Measurements from ENCODE around the gene HSPA4L.

The HSPA4L gene

GRCh38 chr4:127870281-127870680 lies 88.2 kb downstream of the HSPA4L start:
- DNase-seq (ENCODE audit: low read depth), result no peak

- no peak for DNase-seq (ENCODE audit: low read depth)
Observed at GRCh38 chr4:127870688-127871087, 88.6 kb downstream of the HSPA4L start.

GRCh38 chr4:127875791-127876190 lies 93.7 kb downstream of the HSPA4L start:
- no peak for DNase-seq (ENCODE audit: low read depth)

DNA sequence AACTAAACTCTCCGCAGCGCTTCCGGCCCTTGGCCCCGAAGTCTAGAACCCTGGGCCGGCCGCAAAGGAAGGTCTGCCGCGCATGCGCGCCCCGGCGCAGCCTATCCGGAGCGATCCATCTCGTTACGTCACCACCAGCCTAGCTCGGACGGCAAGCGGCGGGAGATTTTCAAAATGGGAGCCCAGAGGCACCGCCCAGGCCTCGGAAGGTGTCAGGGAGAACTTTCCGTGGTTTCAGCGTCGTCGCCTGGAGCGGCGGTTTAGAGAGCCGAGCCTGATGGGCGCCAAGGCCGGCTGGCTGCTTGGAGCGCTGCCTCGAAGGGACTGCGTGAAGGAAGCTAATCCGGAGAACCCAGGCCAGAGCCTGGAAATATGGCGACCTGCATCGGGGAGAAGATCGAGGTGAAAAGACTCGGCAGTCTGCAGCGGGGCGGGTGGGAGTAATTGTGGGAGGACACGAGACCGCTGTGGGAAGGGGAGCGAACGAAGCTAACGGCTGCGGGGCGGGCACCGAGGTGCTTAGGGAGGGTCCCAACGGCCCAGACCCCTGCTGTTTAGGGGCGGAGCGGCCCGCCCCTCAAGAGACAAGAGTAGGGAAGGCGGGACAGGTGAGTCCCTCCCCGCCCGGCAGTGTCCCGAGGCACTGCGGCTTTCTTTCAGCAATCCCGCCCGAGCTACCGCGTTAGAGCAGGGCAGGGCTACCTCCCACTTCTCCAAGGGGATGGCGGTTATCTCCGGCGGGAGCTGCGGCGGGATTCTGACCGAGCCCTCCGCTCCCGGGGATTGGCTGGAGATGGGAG lies 98.8 kb downstream of the HSPA4L start, which contains the start of gene PLK4:
Gene PLK4 (plus strand): TSS at position 131 of the 800 bp plus-strand sequence. CDS start 242 bp downstream, at position 373.
- DNase-seq (ENCODE audit: low read depth), result peak; percentile 89

DNA sequence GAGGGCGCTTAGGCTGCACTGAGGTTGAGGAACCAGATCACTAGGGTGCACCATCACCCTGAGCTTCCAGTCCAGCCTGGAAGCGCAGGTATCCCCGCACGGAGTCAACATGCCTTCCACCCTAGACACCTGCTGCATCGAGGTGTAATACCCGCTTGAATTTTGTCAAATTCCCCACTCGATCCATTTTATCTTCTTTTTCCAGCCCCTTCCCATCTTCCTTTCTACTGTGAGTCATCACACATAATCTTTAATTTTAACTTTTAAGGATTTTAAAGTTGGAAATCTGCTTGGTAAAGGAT lies 99.4 kb downstream of the HSPA4L start:
- no peak for DNase-seq (ENCODE audit: low read depth)

DNA sequence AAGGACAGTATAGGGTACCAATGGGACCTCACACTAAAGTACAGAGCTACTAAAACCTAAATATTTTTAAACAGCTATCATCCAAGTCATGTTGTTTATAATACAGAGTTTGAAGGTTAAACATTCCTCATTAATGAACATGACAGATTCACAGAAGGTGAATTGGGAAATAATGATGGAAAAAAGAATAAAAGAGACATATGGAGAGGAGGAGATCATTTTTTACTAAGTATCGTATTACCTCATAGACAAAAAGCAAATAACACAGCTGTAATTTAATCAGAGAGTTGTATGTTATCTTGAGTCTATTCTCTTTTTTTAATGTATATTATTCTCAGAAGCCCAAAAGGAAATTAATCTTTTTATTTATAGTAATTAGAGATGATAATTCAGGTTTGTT lies 106.4 kb downstream of the HSPA4L start:
- no peak for DNase-seq (ENCODE audit: low read depth)

- DNase-seq (ENCODE audit: low read depth), result no peak
Observed at GRCh38 chr4:127889903-127890302, 107.8 kb downstream of the HSPA4L start.

All from stimulated activated CD8-positive, alpha-beta memory T cell treated with anti-CD3 and anti-CD28 coated beads, Interleukin-12 subunit alpha, Interleukin-12 subunit beta, amount 100 ng/mL, for 4 hours (primary cell).